Occipital lobe (tissue), 2 donors: Measurements from ENCODE around the gene CEP162. TPM values are rescaled to one million over a fixed set of nuclear protein-coding genes. Genes with fewer than 3 reads are reported as not detected.
"Not testable (repeated sequence)": the region's sequence is repeated elsewhere in the genome, so short reads cannot be mapped to it uniquely, and the experiment has no call there.

Experiments
- DNase-seq: peaks from one replicate; lab custom pipeline; 2025; lab: John Stamatoyannopoulos, UW
- total RNA-seq: library from RNA; depleted of rRNA; stranded (reverse); fragments of >200 nt; gene quantifications from one replicate; pipeline ENCODE4 v1.2.3, GENCODE V29; 2014

The CEP162 gene
- total RNA-seq, 1 donor from 2014 or later = 49.4 TPM

GRCh38 chr6:84224251-84224650 is 3.2 kb downstream of the CEP162 start:
- no peak for DNase-seq

- not testable (repeated sequence) for DNase-seq
These were observed 3.8 kb downstream of the CEP162 start for GRCh38 chr6:84223608-84224007.

- no peak for DNase-seq
These were observed 5.0 kb downstream of the CEP162 start for GRCh38 chr6:84222426-84222825.

DNA sequence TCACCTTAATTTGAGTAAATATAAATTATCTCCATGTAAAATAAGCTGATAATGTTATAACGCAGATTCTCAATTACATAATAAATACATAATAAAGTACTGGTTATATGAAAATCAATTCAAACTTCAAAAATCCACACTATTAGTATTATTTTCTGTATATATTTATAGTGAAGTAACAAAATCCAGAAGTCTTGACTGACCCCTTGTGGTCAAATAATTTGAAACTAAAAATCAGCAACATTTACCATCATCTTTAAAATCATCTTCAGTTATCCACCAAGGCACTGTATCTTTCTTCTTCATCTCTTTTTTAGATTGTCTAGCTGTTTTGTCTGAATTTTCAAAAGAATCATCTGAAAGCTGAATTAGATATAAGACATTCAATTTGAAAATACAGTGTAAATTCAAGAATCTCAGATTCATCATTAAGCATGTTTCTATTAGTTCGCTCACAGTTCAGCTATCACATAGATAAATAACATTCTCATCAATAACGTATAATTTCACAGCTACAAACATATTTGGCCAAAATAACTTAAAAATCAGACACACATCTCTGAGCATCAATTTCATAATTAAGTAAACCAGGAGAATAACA is 6.5 kb downstream of the CEP162 start:
- DNase-seq = no peak

DNA sequence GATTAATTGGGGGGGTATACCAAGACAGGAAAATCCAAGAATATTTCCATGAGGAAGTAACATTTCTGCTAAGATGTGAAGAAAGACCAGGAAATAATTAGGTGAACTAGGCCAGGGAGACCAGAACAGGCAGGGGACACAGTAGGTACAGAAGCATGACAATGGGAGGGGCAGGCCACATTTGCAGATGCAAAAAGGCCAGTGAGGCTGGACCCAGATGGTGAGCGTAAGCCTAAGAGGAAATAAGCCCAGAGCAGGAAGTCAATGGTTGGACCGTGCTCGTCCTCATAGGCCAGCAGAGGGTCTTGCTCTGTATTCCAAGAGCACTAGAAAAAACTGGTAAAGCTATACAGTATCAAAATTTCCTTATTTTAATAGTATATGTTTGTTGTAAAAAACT is 9.4 kb downstream of the CEP162 start:
- DNase-seq = no peak

DNA sequence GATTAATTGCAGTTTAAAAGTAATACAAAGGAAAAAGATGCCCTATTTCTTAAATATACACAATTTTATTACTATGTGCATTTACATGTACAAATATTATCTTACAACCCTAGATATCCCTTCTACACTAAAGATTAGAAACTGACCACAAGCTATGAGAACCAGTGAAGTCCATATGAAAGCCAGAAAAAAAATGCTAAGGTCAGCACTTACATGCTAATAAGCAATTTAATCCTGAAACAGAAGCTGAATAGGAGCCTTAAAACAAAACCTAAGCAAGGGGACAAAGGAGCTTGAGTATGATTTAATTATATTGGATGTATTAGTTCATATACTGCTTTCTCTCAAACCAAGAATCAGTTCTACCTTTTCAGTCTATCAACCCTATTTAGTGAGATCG is 14.2 kb downstream of the CEP162 start:
- DNase-seq = no peak

GRCh38 chr6:84204011-84204410 is 23.4 kb downstream of the CEP162 start:
- no peak for DNase-seq

DNA sequence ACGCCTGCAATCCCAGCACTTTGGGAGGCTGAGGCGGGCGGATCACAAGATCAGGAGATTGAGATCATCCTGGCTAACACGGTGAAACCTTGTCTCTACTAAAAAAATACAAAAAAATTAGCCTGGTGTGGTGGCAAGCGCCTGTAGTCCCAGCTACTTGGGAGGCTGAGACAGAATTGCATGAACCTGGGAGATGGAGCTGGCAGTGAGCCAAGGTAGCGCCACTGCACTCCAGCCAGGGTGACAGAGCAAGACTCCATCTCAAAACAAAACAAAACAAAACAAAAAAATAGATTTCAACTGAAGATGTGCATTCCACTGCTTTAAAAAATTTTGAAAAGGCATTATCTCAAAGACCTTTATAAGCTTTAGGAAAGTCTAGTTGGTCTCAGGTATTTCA is 27.5 kb downstream of the CEP162 start:
- not testable (repeated sequence) for DNase-seq

- no peak for DNase-seq
These were observed 29.7 kb downstream of the CEP162 start for GRCh38 chr6:84197708-84198107.

GRCh38 chr6:84193114-84193708 is 34.2 kb downstream of the CEP162 start:
- no peak for DNase-seq

DNA sequence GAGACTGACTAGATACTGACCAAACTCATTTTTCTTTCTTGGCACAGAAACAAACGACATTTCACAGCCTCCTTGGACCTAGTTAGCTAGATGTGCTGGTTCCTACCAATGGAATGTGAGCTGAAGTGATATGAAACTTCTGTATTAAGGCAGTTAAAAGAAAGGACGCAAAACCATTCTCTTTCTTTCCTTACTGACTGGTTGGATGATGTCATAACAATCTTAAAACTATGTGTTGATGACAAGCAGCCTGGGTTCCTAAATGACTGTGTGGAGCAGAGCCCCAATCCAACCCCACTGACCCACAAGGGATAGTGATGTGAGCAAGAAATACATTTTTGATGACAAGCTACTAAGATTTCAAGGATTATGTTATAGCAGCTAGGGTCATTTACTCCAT is 35.6 kb downstream of the CEP162 start:
- no peak for DNase-seq

DNA sequence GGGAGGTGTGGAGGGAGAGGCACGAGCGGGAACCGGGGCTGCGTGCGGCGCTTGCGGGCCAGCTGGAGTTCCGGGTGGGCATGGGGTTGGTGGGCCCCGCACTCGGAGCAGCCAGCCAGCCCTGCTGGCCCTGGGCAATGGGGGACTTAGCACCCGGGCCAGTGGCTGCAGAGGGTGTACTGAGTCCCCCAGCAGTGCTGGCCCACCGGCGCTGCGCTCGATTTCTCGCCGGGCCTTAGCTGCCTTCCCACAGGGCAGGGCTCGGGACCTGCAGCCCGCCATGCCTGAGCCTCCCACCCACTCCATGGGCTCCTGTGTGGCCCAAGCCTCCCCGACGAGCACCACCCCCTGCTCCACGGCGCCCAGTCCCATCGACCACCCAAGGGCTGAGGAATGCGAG is 38.1 kb downstream of the CEP162 start:
- not testable (repeated sequence) for DNase-seq

- no peak for DNase-seq
These were observed 44.0 kb downstream of the CEP162 start for GRCh38 chr6:84183430-84183829.

- DNase-seq = no peak
These were observed 45.4 kb downstream of the CEP162 start for GRCh38 chr6:84182001-84182400.

GRCh38 chr6:84177241-84177640 is 50.2 kb downstream of the CEP162 start:
- DNase-seq = no peak

GRCh38 chr6:84172574-84172973 is 54.9 kb downstream of the CEP162 start:
- DNase-seq = no peak

GRCh38 chr6:84172080-84172479 is 55.4 kb downstream of the CEP162 start:
- DNase-seq = no peak

GRCh38 chr6:84167457-84167856 is 60.0 kb downstream of the CEP162 start:
- DNase-seq = no peak

- no peak for DNase-seq
These were observed 61.0 kb downstream of the CEP162 start for GRCh38 chr6:84166395-84166794.

DNA sequence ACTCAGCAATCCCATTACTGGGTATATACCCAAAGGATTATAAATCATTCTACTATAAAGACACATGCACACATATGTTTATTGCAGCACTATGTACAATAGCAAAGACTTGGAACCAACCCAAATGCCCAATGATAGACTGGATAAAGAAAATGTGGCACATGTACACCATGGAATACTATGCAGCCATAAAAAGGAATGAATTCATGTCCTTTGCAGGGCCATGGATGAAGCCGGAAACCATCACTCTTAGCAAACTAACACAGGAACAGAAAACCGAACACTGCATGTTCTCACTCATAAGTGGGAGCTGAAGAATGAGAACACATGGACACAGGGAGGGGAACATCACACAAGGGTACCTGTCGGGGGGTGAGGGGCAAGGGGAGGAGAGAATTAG is 63.1 kb downstream of the CEP162 start:
- not testable (repeated sequence) for DNase-seq

- no peak for DNase-seq
These were observed 66.3 kb downstream of the CEP162 start for GRCh38 chr6:84161190-84161589.

- DNase-seq = no peak
These were observed 71.1 kb downstream of the CEP162 start for GRCh38 chr6:84156306-84156705.

- DNase-seq = no peak
These were observed 75.8 kb downstream of the CEP162 start for GRCh38 chr6:84151669-84152068.

DNA sequence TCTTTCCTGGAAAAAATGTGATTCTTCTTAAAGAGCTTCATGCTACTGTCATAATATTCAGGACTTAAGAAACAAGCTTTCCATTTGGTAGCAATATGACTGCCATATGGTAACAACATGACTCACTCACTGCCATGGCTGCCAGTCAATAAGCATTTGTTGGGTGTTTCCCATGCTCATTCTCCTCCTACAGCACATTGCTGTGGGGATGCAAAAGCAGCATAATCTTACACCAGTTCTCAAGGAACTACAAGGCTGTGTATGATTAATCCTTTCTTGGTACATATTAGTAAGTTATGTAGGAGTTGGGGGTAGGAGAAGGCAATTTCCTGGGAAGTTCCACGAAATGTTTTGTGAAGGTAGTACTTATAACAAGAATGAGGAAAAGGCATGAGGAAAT is 76.7 kb downstream of the CEP162 start:
- DNase-seq = no peak
